Activated CD4-positive, alpha-beta T cell treated with anti-CD3 and anti-CD28 coated beads for 36 hours (primary cell): ENCODE results near the gene CAPSL. TPM values are rescaled to one million over a fixed set of nuclear protein-coding genes. Genes with fewer than 3 reads are reported as not detected.
A peak's percentile ranks its signal among the peaks of the same experiment; 100 is the strongest.

Experiments
- ATAC-seq: fragments of 200-7000 bp; cut with Tn5 transposase; one replicate; pipeline ENCODE4 v1.10.0; 2021; ENCODE audit warnings: mild to moderate bottlenecking, moderate library complexity
- CTCF ChIA-PET: fragments of 350-600 bp; sonication (Branson Sonifier 250); formaldehyde crosslinking; loops from one replicate; lab custom pipeline; 2021; ENCODE audit warnings: antibody characterized with exemption; lab: Charles Lee
- POLR2A ChIA-PET: fragments of 350-600 bp; sonication (Branson Sonifier 250); formaldehyde crosslinking; loops from one replicate; lab custom pipeline; 2021; ENCODE audit warnings: antibody characterized with exemption, inconsistent platforms; lab: Charles Lee
- DNase-seq: peaks from one replicate; pipeline ENCODE4 v3.0.0-alpha.2; 2020
- H3K27ac Mint-ChIP-seq: one replicate; pipeline ENCODE4 v1.8.0; 2021; ENCODE audit warnings: mixed read lengths
- H3K27me3 Mint-ChIP-seq: one replicate; pipeline ENCODE4 v1.8.0; 2021; ENCODE audit warnings: mixed read lengths
- H3K36me3 Mint-ChIP-seq: one replicate; pipeline ENCODE4 v1.8.0; 2021; ENCODE audit warnings: low read depth, mixed read lengths
- H3K4me1 Mint-ChIP-seq: one replicate; pipeline ENCODE4 v1.8.0; 2021; ENCODE audit warnings: mixed read lengths
- H3K4me3 Mint-ChIP-seq: one replicate; pipeline ENCODE4 v1.8.0; 2021; ENCODE audit warnings: mild to moderate bottlenecking, moderate library complexity, mixed read lengths
- H3K9me3 Mint-ChIP-seq: one replicate; pipeline ENCODE4 v1.8.0; 2021; ENCODE audit warnings: low read depth, mixed read lengths
- intact Hi-C, 2 experiments: fragments of 100-400 bp; cut with DNase I in 1 of 2; cut with micrococcal nuclease in 1 of 2; formaldehyde crosslinking; loops; one replicate each; pipeline versions ENCODE4 v1.14.2 to v1.15.1; 2022 to 2024; cut with DNase I, micrococcal nuclease
- total RNA-seq, 2 experiments: library from RNA; stranded (reverse); gene quantifications; one replicate each; pipeline ENCODE4 v1.2.3, GENCODE V29; 2021

CAPSL gene
- total RNA-seq, 2 experiments from 2014 or later, result 1.0 to 1.7 TPM

GRCh38 chr5:35908814-35909213 lies 29.6 kb downstream of the CAPSL start:
- ATAC-seq (peak; percentile 42), DNase-seq (peak; percentile 46)
- intact Hi-C loops, result no loop called here
- peaks cover 49% of the 10 kb centered on the region for H3K4me1 Mint-ChIP-seq
- no peaks in the 10 kb centered on the region for H3K27me3 Mint-ChIP-seq
- H3K27ac Mint-ChIP-seq, result peak overlapping the region; percentile 72
- CTCF ChIA-PET, result interaction anchor here (0.5 to 2.2 kb wide), 7 partner anchors 10 to 723 kb away, joined by 3 to 10 read pairs (median 3); no protein-coding TSS in a partner anchor
- H3K4me3 Mint-ChIP-seq, result no peak overlapping the region
- peaks cover 17% of the 10 kb centered on the region for H3K36me3 Mint-ChIP-seq
- peaks cover 16% of the 10 kb centered on the region for H3K9me3 Mint-ChIP-seq
- POLR2A ChIA-PET, result interaction anchor here (0.6 to 1.6 kb wide), 4 partner anchors 49 to 850 kb away, joined by 3 to 5 read pairs (median 4); no protein-coding TSS in a partner anchor

- Mint-ChIP-seq H3K27me3 (no peaks in the 10 kb centered on the region), H3K36me3 (peaks cover 17% of the 10 kb centered on the region), H3K4me3 (no peak overlapping the region), H3K9me3 (peaks cover 16% of the 10 kb centered on the region), H3K27ac (peak overlapping the region; percentile 72), H3K4me1 (peaks cover 55% of the 10 kb centered on the region)
- ATAC-seq (peak; percentile 9), DNase-seq (no peak)
- POLR2A ChIA-PET, result interaction anchor here (0.6 to 1.6 kb wide), 3 partner anchors 49 to 84 kb away, joined by 3 to 5 read pairs (median 4); no protein-coding TSS in a partner anchor
- CTCF ChIA-PET, result interaction anchor here (0.6 to 2.2 kb wide), 9 partner anchors 10 to 214 kb away, joined by 3 to 10 read pairs (median 4); partner anchors contain the start of gene IL7R
- intact Hi-C loops, result no loop called here
These were observed 30.2 kb downstream of the CAPSL start for GRCh38 chr5:35908228-35908627.

GRCh38 chr5:35904443-35905132 lies 33.8 kb downstream of the CAPSL start:
- POLR2A ChIA-PET, result interaction anchor here (0.9 to 1.8 kb wide), 8 partner anchors 20 to 83 kb away, joined by 3 to 5 read pairs (median 4); partner anchors contain the start of gene IL7R
- Mint-ChIP-seq H3K4me3 (peak overlapping the region; percentile 23), H3K27ac (peak overlapping the region; percentile 91), H3K9me3 (peaks cover 1% of the 10 kb centered on the region), H3K4me1 (peaks cover 84% of the 10 kb centered on the region), H3K27me3 (no peaks in the 10 kb centered on the region), H3K36me3 (peaks cover 8% of the 10 kb centered on the region)
- ATAC-seq (peak; percentile 76), DNase-seq (peak; percentile 69)
- intact Hi-C loops, result loop anchor here (1.0 to 2.0 kb wide), 11 partner anchors 15 to 168 kb away; no protein-coding TSS in a partner anchor
- CTCF ChIA-PET, result interaction anchor here (0.6 to 2.7 kb wide), 13 partner anchors 11 to 253 kb away, joined by 3 to 15 read pairs (median 4); no protein-coding TSS in a partner anchor

GRCh38 chr5:35903631-35904203 lies 34.7 kb downstream of the CAPSL start:
- CTCF ChIA-PET, result interaction anchor here (0.7 to 2.7 kb wide), 12 partner anchors 10 to 252 kb away, joined by 3 to 15 read pairs (median 3); no protein-coding TSS in a partner anchor
- H3K4me1 Mint-ChIP-seq, result peaks cover 87% of the 10 kb centered on the region
- POLR2A ChIA-PET, result interaction anchor here (0.6 to 1.8 kb wide), 6 partner anchors 22 to 48 kb away, joined by 3 to 5 read pairs (median 5); partner anchors contain the start of gene IL7R
- H3K36me3 Mint-ChIP-seq, result peaks cover 8% of the 10 kb centered on the region
- H3K27me3 Mint-ChIP-seq, result no peaks in the 10 kb centered on the region
- peak overlapping the region; percentile 23 for H3K4me3 Mint-ChIP-seq
- DNase-seq (no peak), ATAC-seq (peak; percentile 13)
- H3K27ac Mint-ChIP-seq, result peak overlapping the region; percentile 91
- intact Hi-C loops, result loop anchor here (1.0 to 2.0 kb wide), 10 partner anchors 16 to 167 kb away; no protein-coding TSS in a partner anchor
- peaks cover 1% of the 10 kb centered on the region for H3K9me3 Mint-ChIP-seq

GRCh38 chr5:35902046-35902672 lies 36.3 kb downstream of the CAPSL start:
- DNase-seq (peak; percentile 42), ATAC-seq (peak; percentile 60)
- ChIA-PET POLR2A (interaction anchor here (1.1 kb wide), 1 partner anchor 48 kb away, joined by 3 read pairs; no protein-coding TSS in a partner anchor), CTCF (interaction anchor here (0.9 to 4.4 kb wide), 10 partner anchors 21 to 251 kb away, joined by 3 to 16 read pairs (median 4); no protein-coding TSS in a partner anchor)
- intact Hi-C loops, result no loop called here
- Mint-ChIP-seq H3K4me3 (peak overlapping the region; percentile 5), H3K27me3 (no peaks in the 10 kb centered on the region), H3K4me1 (peaks cover 85% of the 10 kb centered on the region), H3K9me3 (peaks cover 1% of the 10 kb centered on the region), H3K27ac (peak overlapping the region; percentile 81), H3K36me3 (peaks cover 8% of the 10 kb centered on the region)

GRCh38 chr5:35900972-35901695 lies 37.3 kb downstream of the CAPSL start:
- peaks cover 80% of the 10 kb centered on the region for H3K4me1 Mint-ChIP-seq
- no peaks in the 10 kb centered on the region for H3K27me3 Mint-ChIP-seq
- H3K4me3 Mint-ChIP-seq, result no peak overlapping the region
- no peaks in the 10 kb centered on the region for H3K9me3 Mint-ChIP-seq
- ATAC-seq (no peak), DNase-seq (no peak)
- ChIA-PET POLR2A (interaction anchor here (0.6 to 1.1 kb wide), 2 partner anchors 47 to 80 kb away, joined by 3 to 4 read pairs; no protein-coding TSS in a partner anchor), CTCF (interaction anchor here (0.6 to 4.4 kb wide), 6 partner anchors 22 to 767 kb away, joined by 3 to 16 read pairs (median 4); no protein-coding TSS in a partner anchor)
- intact Hi-C loops, result loop anchor here in 1 of 2 experiments (2.0 kb wide), 1 partner anchor 14 kb away; no protein-coding TSS in a partner anchor
- peaks cover 8% of the 10 kb centered on the region for H3K36me3 Mint-ChIP-seq
- peak overlapping the region; percentile 81 for H3K27ac Mint-ChIP-seq

- ChIA-PET POLR2A (interaction anchor here (1.1 kb wide), 1 partner anchor 114 kb away, joined by 3 read pairs; no protein-coding TSS in a partner anchor), CTCF (interaction anchor here (0.6 to 4.4 kb wide), 8 partner anchors 10 to 249 kb away, joined by 3 to 16 read pairs (median 4); no protein-coding TSS in a partner anchor)
- intact Hi-C loops, result loop anchor here in 1 of 2 experiments (2.0 kb wide), 1 partner anchor 13 kb away; no protein-coding TSS in a partner anchor
- ATAC-seq (no peak), DNase-seq (peak; percentile 36)
- Mint-ChIP-seq H3K27me3 (no peaks in the 10 kb centered on the region), H3K4me3 (no peak overlapping the region), H3K9me3 (no peaks in the 10 kb centered on the region), H3K36me3 (peaks cover 8% of the 10 kb centered on the region), H3K27ac (peak overlapping the region; percentile 64), H3K4me1 (peaks cover 67% of the 10 kb centered on the region)
These were observed 38.6 kb downstream of the CAPSL start for GRCh38 chr5:35899800-35900199.

- ATAC-seq, result peak; percentile 14
These were observed 39.3 kb downstream of the CAPSL start for GRCh38 chr5:35898952-35899660.

GRCh38 chr5:35894131-35894530 lies 44.3 kb downstream of the CAPSL start:
- Mint-ChIP-seq H3K4me3 (no peak overlapping the region), H3K36me3 (no peaks in the 10 kb centered on the region), H3K9me3 (no peaks in the 10 kb centered on the region), H3K4me1 (peaks cover 10% of the 10 kb centered on the region), H3K27me3 (no peaks in the 10 kb centered on the region), H3K27ac (no peak overlapping the region)
- ChIA-PET POLR2A (no interaction called here), CTCF (interaction anchor here (0.9 to 1.6 kb wide), 5 partner anchors 10 to 32 kb away, joined by 3 to 5 read pairs (median 3); no protein-coding TSS in a partner anchor)
- DNase-seq (no peak), ATAC-seq (no peak)
- intact Hi-C loops, result no loop called here

More at GRCh38 chr5:35898952-35899660, 39.3 kb downstream of the CAPSL start:
- Mint-ChIP-seq H3K36me3 (peaks cover 5% of the 10 kb centered on the region), H3K4me1 (peaks cover 60% of the 10 kb centered on the region), H3K27ac (peak overlapping the region; percentile 64), H3K27me3 (no peaks in the 10 kb centered on the region), H3K4me3 (no peak overlapping the region), H3K9me3 (no peaks in the 10 kb centered on the region)
- intact Hi-C loops, result no loop called here
- POLR2A ChIA-PET, result interaction anchor here (1.1 kb wide), 1 partner anchor 113 kb away, joined by 3 read pairs; no protein-coding TSS in a partner anchor
- DNase-seq, result no peak
- CTCF ChIA-PET, result interaction anchor here (0.6 to 4.4 kb wide), 10 partner anchors 9 to 248 kb away, joined by 3 to 16 read pairs (median 5); no protein-coding TSS in a partner anchor
